Hepatocyte (in vitro differentiated cells): Measurements from ENCODE around the gene DUOXA2. TPM values are rescaled to one million over a fixed set of nuclear protein-coding genes. Genes with fewer than 3 reads are reported as not detected.

Experiments
- DNase-seq: peaks from one replicate; pipeline ENCODE4 v3.0.0-alpha.2; 2016; ENCODE audit warnings: low spot score
- H2AFZ ChIP-seq: fragments of 200-600 bp; sonication (generic); 2 replicates; pipeline ENCODE4 v1.6.0; 2016; ENCODE audit warnings: antibody characterized with exemption, mild to moderate bottlenecking
- H3K27ac ChIP-seq: fragments of 200-600 bp; sonication (generic); 2 replicates; pipeline ENCODE4 v1.5.1; 2016; ENCODE audit warnings: mild to moderate bottlenecking
- H3K27me3 ChIP-seq: fragments of 200-600 bp; sonication (generic); 2 replicates; pipeline ENCODE4 v1.6.1; 2016
- H3K36me3 ChIP-seq: fragments of 200-600 bp; sonication (generic); replicated peaks from 2 replicates; pipeline ENCODE4 v1.5.1; 2016; ENCODE audit warnings: low read depth; ENCODE audit not compliant: insufficient read depth
- H3K4me1 ChIP-seq: fragments of 200-600 bp; sonication (generic); 2 replicates; pipeline ENCODE4 v1.5.1; 2016; ENCODE audit warnings: mild to moderate bottlenecking, moderate library complexity; ENCODE audit not compliant: insufficient read depth
- H3K4me2 ChIP-seq: fragments of 200-600 bp; sonication (generic); 2 replicates; pipeline ENCODE4 v1.6.0; 2016
- H3K4me3 ChIP-seq: fragments of 200-600 bp; sonication (generic); 2 replicates; pipeline ENCODE4 v1.5.1; 2016; ENCODE audit warnings: mild to moderate bottlenecking
- H3K79me2 ChIP-seq: fragments of 200-600 bp; sonication (generic); 2 replicates; pipeline ENCODE4 v1.6.0; 2017; ENCODE audit warnings: mild to moderate bottlenecking
- H3K9me2 ChIP-seq: fragments of 200-600 bp; sonication (generic); replicated peaks from 2 replicates; pipeline ENCODE4 v1.6.0; 2017; ENCODE audit warnings: mild to moderate bottlenecking; ENCODE audit not compliant: insufficient read depth
- H3K9me3 ChIP-seq: fragments of 200-600 bp; sonication (generic); 2 replicates; pipeline ENCODE4 v1.5.1; 2016; ENCODE audit warnings: low read depth, mild to moderate bottlenecking
- H4K20me1 ChIP-seq: fragments of 200-600 bp; sonication (generic); 2 replicates; pipeline ENCODE4 v1.6.0; 2016; ENCODE audit warnings: mild to moderate bottlenecking; ENCODE audit not compliant: insufficient read depth, poor library complexity, severe bottlenecking
- CTCF ChIP-seq: fragments of 200-600 bp; sonication (generic); IDR thresholded peaks from 2 replicates; pipeline ENCODE4 v1.5.1; 2016; ENCODE audit warnings: antibody characterized with exemption, mild to moderate bottlenecking; ENCODE audit not compliant: poor library complexity
- EZH2 ChIP-seq: fragments of 200-600 bp; sonication (generic); IDR thresholded peaks from 2 replicates; pipeline ENCODE4 v1.6.1; 2016; ENCODE audit warnings: antibody characterized with exemption, mild to moderate bottlenecking, borderline replicate concordance
- EZH2phosphoT487 ChIP-seq: fragments of 200-600 bp; sonication (generic); IDR thresholded peaks from one replicate; pipeline ENCODE4 v1.6.1; 2018; ENCODE audit warnings: antibody characterized with exemption, mild to moderate bottlenecking, low read depth, moderate library complexity; ENCODE audit not compliant: unreplicated experiment, severe bottlenecking
- WGBS: methylation state at CpG from one replicate; pipeline ENCODE4 v1.1.6; 2016; ENCODE audit warnings: low lambda C conversion rate; ENCODE audit errors: missing lambda C conversion rate; 5-methylcytosine and 5-hydroxymethylcytosine counted together
- polyA plus RNA-seq: library from polyadenylated mRNA; unstranded; fragments of >200 nt; fragmentation: Nextera tagmentation; extraction: Ambion mirVana; gene quantifications from 2 replicates; pipeline ENCODE4 v1.2.1, GENCODE V29; 2016
- total RNA-seq: library from RNA; depleted of rRNA; stranded (reverse); fragments of >200 nt; gene quantifications from 2 replicates; pipeline ENCODE4 v1.2.3, GENCODE V29; 2014

DUOXA2 gene
- total and polyA plus RNA-seq, 2 experiments from 2014 or later: 13.8 to 35.8 TPM

DNA sequence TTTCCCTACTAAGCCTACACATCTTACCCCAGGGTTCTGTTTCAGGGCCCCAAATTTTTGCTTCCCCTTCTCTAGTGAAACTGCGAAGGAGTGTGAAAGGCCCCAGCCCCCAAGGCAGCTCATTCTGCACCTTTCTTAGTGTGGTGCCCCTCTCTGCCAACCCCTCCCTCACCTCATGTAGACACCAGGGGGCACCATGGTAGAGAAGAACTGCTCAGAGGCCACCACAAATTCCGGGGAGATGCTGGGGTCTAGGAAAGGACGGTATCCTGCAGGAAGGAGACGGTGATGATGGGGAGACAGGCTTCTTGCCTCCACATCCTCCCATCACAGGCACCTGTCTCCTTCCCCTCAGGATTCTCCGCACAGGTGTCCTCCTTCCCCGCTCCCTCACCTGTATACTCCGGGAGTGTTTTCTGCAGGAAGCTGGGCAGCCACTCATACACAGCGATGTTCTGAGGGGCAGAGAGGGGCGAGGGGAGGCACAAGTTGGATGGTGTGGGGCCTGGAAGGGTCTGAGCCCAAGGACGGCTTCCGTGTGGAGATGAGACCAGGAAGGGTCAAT is 3.8 kb upstream of the DUOXA2 start:
- peaks cover 20% of the 10 kb centered on the region for H3K4me1 ChIP-seq
- H3K27ac ChIP-seq: no peak overlapping the region
- H3K36me3 ChIP-seq: no peaks in the 10 kb centered on the region
- 80% methylated on average over 11 of the region's 11 CpGs for whole genome bisulfite sequencing
- H3K27me3 ChIP-seq: peaks cover 63% of the 10 kb centered on the region
- H3K9me3 ChIP-seq: no peaks in the 10 kb centered on the region
- H4K20me1 ChIP-seq: no peaks in the 10 kb centered on the region
- H2AFZ ChIP-seq: no peak overlapping the region
- no peak overlapping the region for H3K4me3 ChIP-seq
- no peak for TF ChIP-seq EZH2phosphoT487
- no peak for TF ChIP-seq CTCF
- TF ChIP-seq EZH2: no peak
- no peaks in the 10 kb centered on the region for H3K9me2 ChIP-seq
- DNase-seq: no peak
- H3K79me2 ChIP-seq: no peaks in the 10 kb centered on the region
- H3K4me2 ChIP-seq: no peak overlapping the region

- Histone ChIP-seq H2AFZ (no peak overlapping the region), H3K4me1 (peaks cover 20% of the 10 kb centered on the region), H3K9me3 (no peaks in the 10 kb centered on the region), H3K36me3 (no peaks in the 10 kb centered on the region), H3K27ac (no peak overlapping the region), H3K4me3 (no peak overlapping the region), H3K9me2 (no peaks in the 10 kb centered on the region), H3K79me2 (no peaks in the 10 kb centered on the region), H3K27me3 (peaks cover 75% of the 10 kb centered on the region), H3K4me2 (peak overlapping the region; percentile 89), H4K20me1 (no peaks in the 10 kb centered on the region)
- TF ChIP-seq EZH2 (no peak), CTCF (no peak), EZH2phosphoT487 (peak; percentile 46)
- WGBS: 14% methylated on average over 44 of the region's 71 CpGs
- DNase-seq: no peak
Observed at GRCh38 chr15:45111390-45112142, 2.6 kb upstream of the DUOXA2 start.

DNA sequence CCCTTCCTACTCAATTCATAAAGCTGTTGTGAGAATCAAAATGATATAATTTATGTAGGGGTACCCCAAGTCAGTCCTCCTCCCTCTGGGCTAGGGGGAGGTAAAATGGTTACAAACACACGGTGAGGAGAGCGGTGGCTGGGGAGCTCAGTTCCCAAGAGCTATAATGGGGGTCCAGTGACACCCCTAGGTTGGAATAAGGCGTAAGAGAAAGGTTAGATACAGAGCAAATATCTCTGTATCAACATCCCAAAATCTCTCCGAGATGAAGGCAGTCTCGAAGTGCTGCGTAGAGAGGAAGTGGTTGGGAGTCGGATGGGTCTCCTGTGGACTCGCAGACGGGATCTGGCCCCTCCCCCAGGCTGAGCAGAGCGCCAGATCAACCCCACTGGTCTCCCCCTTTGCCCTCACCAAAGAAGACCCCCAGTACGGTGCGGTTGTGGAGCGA is 2.0 kb upstream of the DUOXA2 start:
- H3K4me3 ChIP-seq: no peak overlapping the region
- no peak for DNase-seq
- TF ChIP-seq EZH2 (no peak), CTCF (no peak), EZH2phosphoT487 (no peak)
- WGBS: 7% methylated on average over 13 of the region's 13 CpGs
- no peaks in the 10 kb centered on the region for H3K79me2 ChIP-seq
- H3K36me3 ChIP-seq: no peaks in the 10 kb centered on the region
- H3K27me3 ChIP-seq: peaks cover 81% of the 10 kb centered on the region
- no peaks in the 10 kb centered on the region for H4K20me1 ChIP-seq
- H3K4me1 ChIP-seq: peaks cover 20% of the 10 kb centered on the region
- no peak overlapping the region for H3K27ac ChIP-seq
- H3K4me2 ChIP-seq: peak overlapping the region; percentile 89
- no peaks in the 10 kb centered on the region for H3K9me3 ChIP-seq
- peak overlapping the region; percentile 11 for H2AFZ ChIP-seq
- H3K9me2 ChIP-seq: no peaks in the 10 kb centered on the region
